Hindlimb muscle (tissue), 1 donor: ENCODE data around the gene CD200R1L. TPM values are rescaled to one million over a fixed set of nuclear protein-coding genes. Genes with fewer than 3 reads are reported as not detected.
"Not testable (repeated sequence)": the region's sequence is repeated elsewhere in the genome, so short reads cannot be mapped to it uniquely, and the experiment has no call there.

Experiments used
- DNase-seq: peaks from one replicate; pipeline ENCODE4 v3.0.0-alpha.2; 2013
- polyA plus RNA-seq: library from polyadenylated mRNA; unstranded; fragments of 120-200 nt; gene quantifications from one replicate; pipeline ENCODE4 v1.2.1, GENCODE V29; 2013; ENCODE audit not compliant: insufficient read length

Gene CD200R1L, protein sequence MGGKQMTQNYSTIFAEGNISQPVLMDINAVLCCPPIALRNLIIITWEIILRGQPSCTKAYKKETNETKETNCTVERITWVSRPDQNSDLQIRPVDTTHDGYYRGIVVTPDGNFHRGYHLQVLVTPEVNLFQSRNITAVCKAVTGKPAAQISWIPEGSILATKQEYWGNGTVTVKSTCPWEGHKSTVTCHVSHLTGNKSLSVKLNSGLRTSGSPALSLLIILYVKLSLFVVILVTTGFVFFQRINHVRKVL
- not detected for polyA plus RNA-seq

DNA sequence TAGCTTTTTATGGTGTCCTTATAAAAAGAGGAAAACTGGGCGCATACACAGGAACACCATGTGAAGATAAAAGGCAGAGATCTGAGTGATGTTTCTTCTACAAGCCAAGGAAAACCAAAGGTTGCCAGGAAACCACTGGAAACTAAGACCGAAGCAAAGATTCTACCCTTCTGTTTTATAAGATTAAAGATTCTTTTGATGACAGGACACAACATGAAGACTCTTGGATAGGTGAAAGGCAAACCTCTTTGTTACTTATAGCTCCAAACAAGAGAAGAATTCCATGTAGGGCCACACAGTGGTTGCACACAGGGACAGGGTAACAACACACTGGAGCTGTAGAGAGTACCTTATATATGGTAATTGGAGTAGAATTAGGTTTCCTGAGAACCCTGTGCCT, at the start of gene CD200R1L:
CD200R1L (minus strand) TSS at position 101 of the 400 bp plus-strand sequence. CDS start 17,497 bp downstream, outside the sequence.
- DNase-seq = no peak

DNA sequence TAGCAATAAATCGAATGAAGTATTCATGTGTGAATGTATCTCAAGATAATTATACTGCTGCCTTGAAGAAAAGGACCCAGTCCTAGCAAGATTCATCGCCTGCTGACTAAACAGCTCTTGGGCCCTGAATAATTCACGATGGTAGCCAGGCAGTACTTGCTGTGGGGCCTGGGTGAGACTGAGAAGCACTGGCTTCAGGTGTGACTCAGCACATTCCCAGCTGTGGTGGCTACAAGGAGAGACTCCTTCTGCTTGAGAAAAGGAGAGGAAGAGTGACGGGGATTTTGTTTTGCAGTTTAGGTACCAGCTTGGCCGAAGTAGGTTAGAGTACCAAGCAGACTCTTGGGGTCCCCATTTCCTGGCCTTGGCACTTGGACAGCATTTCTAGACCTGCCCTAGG, 47.6 kb upstream of the CD200R1L start:
- no peak for DNase-seq

GRCh38 chr3:112889357-112889756, 42.7 kb upstream of the CD200R1L start:
- no peak for DNase-seq

DNA sequence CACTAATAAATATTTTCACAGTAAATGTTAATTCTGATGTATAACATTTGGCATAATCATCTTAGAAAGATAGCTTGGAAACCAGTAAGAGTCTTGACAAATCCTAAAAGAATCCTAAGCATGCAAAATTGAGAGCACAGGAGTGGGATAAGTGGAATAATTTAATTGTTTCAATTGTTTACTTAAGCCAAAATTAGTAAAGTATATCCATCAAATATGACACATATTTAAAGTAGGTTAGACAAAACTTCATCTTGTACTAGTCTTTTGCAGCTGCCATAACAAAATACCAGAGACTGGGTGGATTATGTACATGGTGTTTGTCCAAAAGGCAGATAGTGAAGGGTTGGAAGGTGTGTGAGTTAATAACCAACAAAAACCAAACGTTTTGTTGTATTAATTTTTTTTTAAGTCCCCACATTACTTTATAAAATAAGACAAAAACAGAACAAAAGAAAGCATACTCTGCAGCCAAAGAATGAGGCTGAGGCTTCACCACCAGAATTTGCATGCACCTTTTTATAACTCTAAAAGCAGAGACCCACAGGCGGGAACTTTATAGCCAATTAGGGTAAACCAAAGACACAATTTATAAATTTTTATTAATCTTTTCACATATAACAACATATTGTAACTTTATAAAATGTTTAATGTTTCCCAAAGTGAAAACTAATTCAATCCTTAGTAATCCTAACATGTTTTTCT, 41.9 kb upstream of the CD200R1L start:
- no peak for DNase-seq

DNA sequence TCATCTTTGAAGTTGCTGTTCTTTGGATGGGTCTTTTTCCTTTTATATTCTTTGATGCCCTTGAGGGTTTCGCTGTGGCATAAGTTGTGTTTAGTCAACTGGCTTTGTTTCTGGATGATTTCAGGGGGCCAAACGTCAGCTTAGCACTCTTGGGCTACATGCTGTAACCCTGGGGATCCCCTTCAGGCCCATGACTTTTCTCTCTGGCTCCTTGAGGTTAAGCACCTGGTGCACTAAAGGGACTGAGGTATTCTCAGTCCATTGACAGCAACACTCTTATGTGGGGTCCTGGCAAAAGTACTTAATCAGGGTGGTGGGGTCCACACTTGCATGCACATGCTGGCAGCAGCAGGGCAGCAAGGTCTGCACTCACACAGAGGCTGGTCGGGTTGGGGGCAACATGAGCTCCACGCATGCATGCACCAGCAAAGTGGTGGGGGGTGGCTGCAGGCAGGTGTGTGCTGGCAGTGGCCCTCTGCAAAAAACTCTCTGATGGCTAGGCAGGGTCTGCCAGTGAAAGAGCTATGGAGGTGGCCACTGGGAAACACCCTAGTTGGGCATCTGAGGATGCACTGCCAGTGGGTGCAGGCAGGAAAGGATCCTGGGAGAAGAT, 38.1 kb upstream of the CD200R1L start:
- no peak for DNase-seq

DNA sequence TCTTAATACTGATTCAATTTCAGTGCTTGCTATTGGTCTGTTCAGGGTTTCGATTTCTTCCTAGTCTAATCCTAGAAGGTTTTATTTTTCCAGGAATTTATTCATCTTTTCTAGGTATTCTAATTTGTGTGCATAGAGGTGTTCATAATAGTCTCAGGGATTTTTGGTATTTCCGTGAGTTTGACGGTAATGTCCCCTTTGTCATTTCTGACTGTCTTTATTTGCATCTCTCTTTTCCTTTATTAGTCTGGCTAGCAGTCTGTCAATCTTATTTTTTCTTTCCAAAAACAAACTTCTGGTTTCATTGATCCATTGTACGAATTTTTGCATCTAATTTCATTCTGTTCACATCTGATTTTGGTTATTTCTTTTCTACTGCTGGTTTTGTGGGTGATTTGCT, 35.2 kb upstream of the CD200R1L start:
- no peak for DNase-seq

- DNase-seq = no peak
These were observed 28.9 kb upstream of the CD200R1L start for GRCh38 chr3:112875561-112875960.

DNA sequence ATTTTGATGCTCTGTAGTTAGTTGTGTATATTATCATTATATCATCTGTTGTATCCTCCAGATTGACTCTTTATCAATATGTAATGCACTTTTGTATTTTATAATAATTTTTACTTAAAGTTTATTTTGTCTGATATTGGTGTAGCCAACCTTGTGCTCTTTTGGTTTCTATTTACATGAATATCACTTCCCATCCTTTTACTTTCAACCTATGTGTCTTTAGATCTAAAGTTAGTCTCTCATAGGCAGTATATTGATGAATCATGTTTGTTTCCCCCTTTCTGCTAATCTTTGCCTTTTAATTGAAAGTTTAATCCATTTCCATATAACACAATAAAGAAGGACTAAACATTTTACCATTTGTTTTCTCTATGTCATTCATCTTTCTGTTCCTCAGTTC, 28.1 kb upstream of the CD200R1L start:
- no peak for DNase-seq

DNA sequence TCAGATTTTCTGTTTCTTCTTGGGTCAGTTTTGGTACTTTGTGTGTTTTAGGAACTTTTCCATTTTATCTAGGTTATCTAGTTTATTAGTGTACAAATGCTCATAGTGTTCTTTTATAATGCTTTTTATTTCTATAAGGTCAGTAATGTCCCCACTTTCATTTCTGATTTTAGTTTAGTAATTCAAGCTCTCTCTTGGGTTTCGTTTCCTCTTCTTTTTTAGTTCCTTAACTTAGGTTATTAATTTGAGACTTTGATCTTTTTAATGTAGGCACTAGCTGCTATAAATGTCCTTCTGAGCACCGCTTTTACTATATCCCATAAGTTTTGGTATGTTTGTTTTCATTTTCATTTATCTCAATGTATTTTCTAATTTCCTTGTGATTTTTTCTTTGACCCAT, 27.0 kb upstream of the CD200R1L start:
- DNase-seq = no peak

DNA sequence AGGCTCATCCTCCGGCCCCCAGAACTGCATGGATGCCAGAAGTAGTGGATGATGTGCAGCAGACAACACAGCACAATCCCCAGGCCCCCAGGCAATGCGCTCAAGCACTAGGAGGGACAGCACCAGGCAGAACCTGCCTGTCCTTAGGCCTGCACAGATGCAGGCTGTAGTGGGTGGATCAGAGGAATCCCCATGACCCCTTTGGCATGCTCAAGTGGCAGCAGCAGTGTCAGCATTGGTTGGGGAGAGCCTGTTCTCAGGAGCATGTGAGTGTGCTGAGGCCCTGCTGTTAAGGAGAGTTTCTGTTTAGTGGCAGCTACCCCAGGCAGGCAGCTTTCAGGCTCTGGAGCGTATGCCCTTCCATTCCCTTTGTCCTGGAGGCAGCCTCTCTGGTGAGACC, 25.1 kb upstream of the CD200R1L start:
- DNase-seq = no peak

DNA sequence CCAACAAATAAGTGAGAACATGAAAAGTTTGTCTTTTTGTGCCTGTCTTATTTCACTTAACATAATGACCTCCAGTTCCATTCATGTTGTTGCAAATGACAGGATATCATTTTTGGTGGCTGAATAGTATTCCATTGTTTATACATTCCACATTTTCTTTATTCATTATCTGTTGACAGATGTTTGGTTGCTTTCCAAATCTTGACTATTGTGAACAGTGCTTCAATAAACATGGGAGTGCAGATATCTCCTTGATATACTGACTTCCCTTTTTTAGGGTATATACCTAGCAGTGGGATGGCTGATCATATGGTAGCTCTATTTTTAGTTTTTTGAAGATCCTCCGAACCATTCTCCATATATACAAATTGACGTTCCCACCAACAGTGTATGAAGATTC, 19.1 kb upstream of the CD200R1L start:
- DNase-seq = no peak

GRCh38 chr3:112860898-112861297, 14.2 kb upstream of the CD200R1L start:
- DNase-seq = no peak

- no peak for DNase-seq
These were observed 11.9 kb upstream of the CD200R1L start for GRCh38 chr3:112858410-112859069.

DNA sequence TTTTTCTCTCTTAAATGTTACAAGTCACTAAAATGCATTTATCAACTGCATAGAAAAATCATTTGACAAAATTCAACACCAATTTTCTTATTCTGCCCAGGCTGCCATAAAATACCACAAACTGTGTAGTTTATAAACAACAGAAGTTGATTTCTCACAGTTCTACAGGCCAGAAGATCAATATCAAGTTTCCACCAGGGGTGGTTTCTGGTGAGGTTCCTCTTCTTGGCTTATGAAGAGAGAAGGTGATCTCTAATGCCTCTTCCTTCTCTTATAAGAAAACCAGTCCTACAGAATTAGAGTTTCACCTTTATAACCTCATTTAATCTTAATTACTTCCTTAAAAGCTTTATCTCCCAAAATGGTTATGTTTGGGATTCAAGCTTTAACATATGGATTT, 10.9 kb upstream of the CD200R1L start:
- DNase-seq = no peak

GRCh38 chr3:112856537-112856936, 9.9 kb upstream of the CD200R1L start:
- no peak for DNase-seq

GRCh38 chr3:112855883-112856282, 9.2 kb upstream of the CD200R1L start:
- no peak for DNase-seq

DNA sequence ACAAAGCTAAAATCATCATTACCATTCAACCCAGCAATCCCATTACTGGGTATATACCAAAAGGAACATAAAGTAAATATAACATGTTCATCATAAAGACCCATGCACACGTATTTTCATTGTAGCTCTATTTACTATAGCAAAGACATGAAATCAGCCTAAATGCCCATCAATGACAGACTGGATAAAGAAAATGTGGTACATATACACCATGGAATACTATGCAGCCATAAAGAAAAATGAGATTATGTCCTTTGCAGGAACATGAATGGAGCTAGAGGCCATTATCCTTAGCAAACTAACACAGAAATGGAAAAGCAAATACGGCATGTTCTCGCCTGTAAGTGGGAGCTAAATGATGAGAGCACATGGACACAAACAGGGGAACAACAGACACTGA, 8.4 kb upstream of the CD200R1L start:
- DNase-seq = not testable (repeated sequence)

DNA sequence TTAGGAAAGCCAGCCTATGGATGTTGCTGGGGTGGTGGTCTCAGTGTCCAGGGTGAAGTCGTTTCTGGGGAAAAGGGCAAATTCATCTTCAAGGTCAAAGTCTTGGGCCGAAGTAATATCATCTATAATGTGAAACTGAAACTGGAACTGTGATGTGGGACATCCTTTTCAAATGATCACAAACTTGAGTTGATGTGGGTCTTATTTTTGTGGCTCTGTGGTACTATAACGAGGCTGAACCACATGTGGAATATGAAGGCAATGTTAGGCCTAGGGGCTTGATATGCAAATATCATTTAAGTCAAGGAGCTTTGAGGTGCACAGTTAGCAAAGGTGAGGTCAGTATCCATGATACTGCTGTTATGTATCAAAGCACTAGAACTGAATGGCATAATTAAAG, 1.5 kb upstream of the CD200R1L start:
- DNase-seq = no peak

- no peak for DNase-seq
These were observed 1.0 kb upstream of the CD200R1L start for GRCh38 chr3:112847692-112848091.

DNA sequence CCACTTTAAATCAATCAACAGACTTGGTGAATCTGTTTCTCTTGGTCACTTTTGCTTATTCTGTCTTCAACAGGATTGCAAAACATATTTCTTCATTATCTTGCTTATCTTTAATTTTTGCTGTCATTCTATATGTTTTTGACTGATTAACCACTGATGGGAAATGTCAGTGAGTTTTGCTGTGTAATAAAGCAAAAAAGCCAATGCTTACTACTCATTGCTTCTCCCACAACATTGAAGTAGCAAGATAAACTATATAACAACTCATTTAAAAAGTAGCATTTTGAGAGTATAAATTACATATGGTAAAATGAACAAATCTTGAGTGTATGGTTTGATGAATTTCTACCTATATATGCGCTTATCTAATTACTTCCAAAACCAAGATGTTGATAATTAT, 892 bp downstream of the CD200R1L start:
- DNase-seq = no peak

DNA sequence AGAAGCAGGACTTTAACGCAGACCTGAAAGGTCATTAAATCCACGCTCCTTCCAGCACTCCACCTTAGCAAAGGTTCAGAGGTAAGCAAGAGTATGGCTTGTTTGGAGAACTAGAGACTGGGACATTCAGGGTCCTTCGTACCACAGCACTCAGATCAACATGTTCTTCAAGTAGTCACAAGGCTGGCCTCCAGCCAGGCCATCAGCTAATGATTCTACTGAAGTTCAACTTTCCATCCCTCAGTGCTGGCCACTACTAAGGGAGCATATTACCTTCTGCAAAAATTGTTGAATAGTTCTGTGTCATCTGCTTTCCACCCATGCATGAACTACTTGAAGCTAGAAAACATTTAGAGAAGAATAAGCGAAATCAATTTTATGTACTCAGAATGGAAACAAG, 17.6 kb downstream of the CD200R1L start:
- no peak for DNase-seq

GRCh38 chr3:112822064-112823055, 24.3 kb downstream of the CD200R1L start:
- DNase-seq = no peak
